ENCODE results near the gene CCL20. TPM values are rescaled to one million over a fixed set of nuclear protein-coding genes. Genes with fewer than 3 reads are reported as not detected.

CCL20 gene
- total RNA-seq, 4 donors from 2014 or later, result 1.2 to 7.4 (median 2.5) TPM; not detected in 1

DNA sequence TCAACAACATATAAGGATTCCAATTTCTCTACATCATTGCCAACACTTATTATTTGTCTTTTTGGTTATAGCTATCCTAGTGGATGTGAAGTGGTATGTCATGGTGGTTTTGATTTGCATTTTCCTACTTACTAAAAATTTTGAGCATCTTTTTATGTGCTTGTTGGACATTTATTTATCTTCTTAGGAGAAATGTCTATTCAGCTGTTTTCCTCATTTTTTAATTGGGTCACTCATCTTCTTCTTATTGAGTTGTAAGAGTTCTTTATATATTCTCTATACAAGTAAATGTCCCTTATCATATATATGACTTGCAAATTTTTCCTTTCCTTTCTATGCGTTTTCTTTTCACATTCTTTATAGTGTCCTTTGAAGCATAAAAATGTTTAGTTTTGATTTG, 4.7 kb upstream of the CCL20 start:
- no peak for TF ChIP-seq CTCF (IDR thresholded peaks at IDR 0.05)
- TF ChIP-seq POLR2A (IDR thresholded peaks at IDR 0.05), result no peak
- 92 to 100% methylated on average over 1 of the region's 1 CpG for WGBS, 2 donors
- DNase-seq (ENCODE audit: low spot score in 2 of 2), result no peak
- no peak overlapping the region for H3K4me3 ChIP-seq (ENCODE audit: low read depth, poor library complexity, severe bottlenecking)
- intact Hi-C loops (cut with DNase I; ENCODE audit: low total_unique reads), result no loop called here

- WGBS, 2 donors, result 77 to 88% methylated on average over 4 of the region's 4 CpGs
- TF ChIP-seq CTCF (IDR thresholded peaks at IDR 0.05) (no peak), POLR2A (IDR thresholded peaks at IDR 0.05) (no peak)
- intact Hi-C loops (cut with DNase I; ENCODE audit: low total_unique reads), result no loop called here
- no peak overlapping the region for H3K4me3 ChIP-seq (ENCODE audit: low read depth, poor library complexity, severe bottlenecking)
- DNase-seq (ENCODE audit: low spot score in 2 of 2), result no peak
Observed at GRCh38 chr2:227812001-227812400, 1.6 kb upstream of the CCL20 start.

DNA sequence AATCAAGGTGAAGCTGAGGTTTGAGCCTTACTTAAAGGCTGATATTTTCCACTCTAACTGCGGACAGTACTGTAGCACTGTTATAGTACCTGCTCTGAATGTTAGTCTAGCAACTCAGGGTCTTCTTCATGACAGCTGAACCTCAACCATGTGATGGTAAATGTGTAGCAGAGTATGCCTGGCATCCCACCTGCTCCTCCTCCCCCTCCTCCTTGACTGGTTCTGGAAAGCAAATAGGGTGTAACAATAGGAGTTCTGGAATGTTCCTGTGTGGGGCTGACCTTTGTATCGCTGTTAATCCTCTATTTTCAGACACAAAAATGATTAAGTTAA, 447 bp upstream of the CCL20 start:
- TF ChIP-seq CTCF (IDR thresholded peaks at IDR 0.05), result no peak
- TF ChIP-seq POLR2A (IDR thresholded peaks at IDR 0.05), result no peak
- H3K4me3 ChIP-seq (ENCODE audit: low read depth, poor library complexity, severe bottlenecking), result no peak overlapping the region
- WGBS, 2 donors, result 71 to 87% methylated on average over 2 of the region's 2 CpGs
- intact Hi-C loops (cut with DNase I; ENCODE audit: low total_unique reads), result no loop called here
- no peak for DNase-seq (ENCODE audit: low spot score in 2 of 2)

GRCh38 chr2:227815066-227815465, 1.4 kb downstream of the CCL20 start:
- H3K4me3 ChIP-seq (ENCODE audit: low read depth, poor library complexity, severe bottlenecking), result no peak overlapping the region
- no peak for DNase-seq (ENCODE audit: low spot score in 2 of 2)
- WGBS, 2 donors, result 66 to 73% methylated on average over 3 of the region's 3 CpGs
- TF ChIP-seq CTCF (IDR thresholded peaks at IDR 0.05) (no peak), POLR2A (IDR thresholded peaks at IDR 0.05) (no peak)
- intact Hi-C loops (cut with DNase I; ENCODE audit: low total_unique reads), result no loop called here

DNA sequence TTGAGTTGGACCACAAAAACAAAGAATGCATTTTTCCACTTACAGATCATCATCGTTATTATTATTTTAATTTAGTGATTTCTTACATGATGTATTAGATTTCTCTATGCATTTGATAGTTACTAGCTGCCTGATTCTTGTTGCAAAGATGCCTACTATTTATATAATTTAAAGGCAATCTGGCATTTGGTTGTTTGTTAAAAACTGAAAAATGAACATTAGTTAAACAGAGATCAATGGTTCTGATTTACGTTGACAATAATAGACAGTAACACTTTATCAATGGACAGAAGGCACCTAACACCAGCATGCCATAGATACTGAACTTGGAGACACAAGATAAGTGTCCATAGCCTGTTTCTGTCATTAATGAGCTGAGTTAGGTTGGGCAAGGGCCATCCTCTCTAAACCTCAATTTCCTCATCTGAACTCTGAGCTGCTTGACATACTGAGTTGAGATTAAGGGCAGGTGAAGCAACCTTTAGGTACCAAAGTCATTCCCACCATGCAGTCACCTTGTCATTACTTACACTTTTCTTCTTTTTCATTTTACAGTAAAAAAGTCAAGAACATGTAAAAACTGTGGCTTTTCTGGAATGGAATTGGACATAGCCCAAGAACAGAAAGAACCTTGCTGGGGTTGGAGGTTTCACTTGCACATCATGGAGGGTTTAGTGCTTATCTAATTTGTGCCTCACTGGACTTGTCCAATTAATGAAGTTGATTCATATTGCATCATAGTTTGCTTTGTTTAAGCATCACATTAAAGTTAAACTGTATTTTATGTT, 3.1 kb downstream of the CCL20 start:
- 95 to 97% methylated on average over 2 of the region's 2 CpGs for WGBS, 2 donors
- TF ChIP-seq CTCF (IDR thresholded peaks at IDR 0.05) (no peak), POLR2A (IDR thresholded peaks at IDR 0.05) (no peak)
- DNase-seq (ENCODE audit: low spot score in 2 of 2), result no peak
- intact Hi-C loops (cut with DNase I; ENCODE audit: low total_unique reads), result no loop called here
- H3K4me3 ChIP-seq (ENCODE audit: low read depth, poor library complexity, severe bottlenecking), result no peak overlapping the region

DNA sequence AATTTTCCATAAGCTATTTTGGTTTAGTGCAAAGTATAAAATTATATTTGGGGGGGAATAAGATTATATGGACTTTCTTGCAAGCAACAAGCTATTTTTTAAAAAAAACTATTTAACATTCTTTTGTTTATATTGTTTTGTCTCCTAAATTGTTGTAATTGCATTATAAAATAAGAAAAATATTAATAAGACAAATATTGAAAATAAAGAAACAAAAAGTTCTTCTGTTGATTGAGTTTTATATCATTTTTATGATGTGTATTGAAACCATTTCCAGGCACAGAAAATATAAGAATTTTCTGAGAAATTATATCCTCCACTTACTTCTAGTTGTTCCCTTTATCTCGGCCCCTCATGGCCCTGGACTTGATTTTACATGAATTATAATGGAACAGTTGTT, 3.7 kb downstream of the CCL20 start:
- intact Hi-C loops (cut with DNase I; ENCODE audit: low total_unique reads), result no loop called here
- no peak for DNase-seq (ENCODE audit: low spot score in 2 of 2)
- WGBS, 2 donors, result 79 to 85% methylated on average over 1 of the region's 1 CpG
- H3K4me3 ChIP-seq (ENCODE audit: low read depth, poor library complexity, severe bottlenecking), result no peak overlapping the region
- no peak for TF ChIP-seq POLR2A (IDR thresholded peaks at IDR 0.05)
- TF ChIP-seq CTCF (IDR thresholded peaks at IDR 0.05), result no peak

Data from lower leg skin (tissue), 4 donors.